GM19240 (cell line): ENCODE data around the gene CRCP.
"Not testable (repeated sequence)": the region's sequence is repeated elsewhere in the genome, so short reads cannot be mapped to it uniquely, and the experiment has no call there.

Experiments used
- DNase-seq: peaks from one replicate; pipeline ENCODE4 v3.0.0; 2011; ENCODE audit warnings: low spot score; ENCODE audit not compliant: insufficient read length

The CRCP gene

DNA sequence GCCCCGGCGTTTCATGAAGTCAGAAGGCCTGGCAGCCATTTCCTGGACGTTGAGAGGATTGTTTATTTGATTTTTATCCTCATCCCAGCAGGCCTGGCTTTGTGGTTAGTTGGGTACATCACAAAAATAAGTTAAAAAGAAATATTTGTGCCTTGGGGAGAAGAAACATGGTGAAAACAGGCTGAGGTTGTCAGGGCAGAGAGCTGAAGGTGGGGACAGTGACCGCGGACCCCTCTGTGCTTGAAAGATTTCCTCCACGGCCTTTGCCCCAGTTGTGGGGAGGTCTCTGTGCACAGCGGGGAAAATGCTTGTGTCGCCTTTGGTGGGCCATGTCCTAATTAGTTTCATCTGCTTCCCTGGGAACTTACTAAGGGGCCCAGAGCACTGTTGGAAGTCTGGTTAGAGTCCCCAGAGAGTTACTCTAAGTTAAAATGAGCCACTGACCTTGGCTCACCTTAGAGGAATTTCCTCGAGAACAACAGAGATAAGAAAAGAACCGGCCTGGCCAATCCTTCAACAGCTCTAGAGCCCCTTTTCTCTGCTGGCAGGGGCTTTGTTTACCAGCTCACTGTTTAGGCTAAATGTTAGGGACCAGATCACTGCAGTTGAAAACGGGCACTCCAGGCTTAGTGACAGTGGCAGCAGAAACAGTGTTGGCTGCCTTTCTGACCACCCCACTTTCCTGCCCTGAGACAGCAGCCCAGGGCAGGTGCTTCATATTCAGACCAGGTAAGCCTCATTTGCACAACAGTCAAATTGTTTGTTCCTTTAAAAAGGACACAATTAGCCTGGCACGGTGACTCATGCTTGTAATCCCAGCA is 37.9 kb downstream of the CRCP start:
- DNase-seq = no peak

GRCh38 chr7:66153691-66154090 is 39.0 kb downstream of the CRCP start:
- DNase-seq = no peak

GRCh38 chr7:66156035-66156434 is 41.4 kb downstream of the CRCP start:
- not testable (repeated sequence) for DNase-seq

DNA sequence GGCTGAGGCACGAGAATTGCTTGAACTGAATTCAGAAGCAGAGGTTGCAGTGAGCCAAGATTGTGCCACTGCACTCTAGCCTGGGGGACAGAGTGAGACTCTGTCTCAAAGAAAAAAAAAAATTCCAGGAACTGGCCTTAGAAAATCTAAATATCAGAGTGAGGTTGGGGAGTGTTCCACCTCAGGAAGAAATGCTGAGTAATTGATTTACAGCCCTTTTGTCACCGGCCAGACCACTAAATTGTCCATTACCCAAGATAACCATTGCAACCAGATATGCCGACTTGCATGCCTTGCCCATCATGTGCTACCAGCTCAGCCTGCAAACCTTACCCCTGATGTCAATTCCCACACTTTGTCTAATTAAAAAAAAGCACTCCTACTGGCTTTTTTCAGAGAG is 42.4 kb downstream of the CRCP start:
- DNase-seq = no peak

DNA sequence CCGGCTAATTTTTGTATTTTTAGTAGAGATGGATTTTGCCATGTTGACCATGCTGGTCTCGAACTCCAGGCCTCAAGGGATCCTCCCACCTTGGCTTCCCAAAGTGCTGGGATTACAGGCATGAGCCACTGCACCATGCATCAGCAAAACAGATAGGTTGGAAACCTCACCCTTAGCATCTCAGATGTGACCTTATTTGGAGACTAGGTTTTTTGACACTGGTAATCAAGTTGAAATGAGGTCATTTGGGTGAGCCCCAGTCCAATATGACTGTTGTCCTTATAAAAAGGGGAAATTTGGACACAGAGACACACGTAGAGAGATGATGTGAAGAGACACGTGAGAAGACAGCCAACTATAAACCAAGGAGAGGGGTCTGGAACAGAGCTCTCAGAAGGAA is 48.0 kb downstream of the CRCP start:
- DNase-seq = no peak

DNA sequence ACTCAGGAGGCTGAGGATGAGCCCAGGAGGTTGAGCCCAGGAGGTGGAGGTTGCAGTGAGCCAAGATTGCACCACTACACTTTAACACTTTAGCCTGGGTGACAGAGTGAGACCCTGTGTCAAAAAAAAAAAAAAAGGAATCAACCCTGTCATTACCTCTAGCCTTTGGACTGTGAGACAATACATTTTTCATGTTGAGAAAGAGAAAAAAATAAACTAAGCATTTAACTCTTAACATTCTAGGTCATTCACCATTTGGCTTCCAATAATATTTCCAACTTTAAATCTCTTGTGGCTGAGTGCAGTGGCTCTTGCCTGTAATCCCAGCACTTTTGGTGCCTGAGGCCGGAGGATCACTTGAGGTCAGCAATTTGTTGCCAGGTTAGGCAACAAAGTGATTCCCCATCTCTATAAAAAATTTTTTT is 48.6 kb downstream of the CRCP start:
- DNase-seq = no peak

DNA sequence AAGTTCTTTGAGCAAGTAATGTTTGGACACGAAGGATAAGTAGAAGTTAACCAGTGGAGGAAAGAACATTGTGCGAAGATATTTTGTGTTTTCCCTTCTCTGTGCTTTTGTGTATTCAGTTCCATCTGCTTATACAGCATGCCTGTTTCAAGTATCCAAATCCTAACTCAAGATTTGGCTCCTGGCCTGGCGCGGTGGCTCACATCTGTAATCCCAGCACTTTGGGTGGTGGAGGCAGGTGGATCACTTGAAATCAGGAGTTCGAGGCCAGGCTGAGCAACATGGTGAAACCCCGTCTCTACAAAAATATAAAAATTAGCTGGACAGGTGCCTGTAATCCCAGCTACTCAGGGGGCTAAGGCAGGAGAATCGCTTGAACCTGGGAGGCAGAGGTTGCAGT is 49.7 kb downstream of the CRCP start:
- DNase-seq = no peak

- DNase-seq = no peak
Measured at GRCh38 chr7:66167773-66168387, 53.2 kb downstream of the CRCP start.

DNA sequence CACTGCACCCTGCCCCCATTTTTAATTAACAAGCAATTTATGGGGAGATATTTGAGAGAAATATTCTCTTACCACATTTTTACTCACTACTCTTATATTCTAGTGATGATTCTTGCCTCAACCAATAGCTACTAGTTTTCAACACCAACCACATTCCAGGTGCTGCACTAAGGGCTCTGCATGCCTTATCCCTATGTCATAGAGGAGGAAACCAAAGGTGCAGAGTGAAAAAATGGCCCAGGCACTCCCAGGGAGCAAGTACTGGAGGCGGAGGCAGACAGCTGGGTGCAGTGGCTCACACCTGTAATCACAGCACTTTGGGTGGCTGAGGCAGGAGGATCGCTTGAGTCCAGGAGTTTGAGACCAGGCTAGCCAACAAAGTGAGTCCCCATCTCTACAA is 55.0 kb downstream of the CRCP start:
- DNase-seq = no peak

- no peak for DNase-seq
Measured at GRCh38 chr7:66170309-66171231, 55.9 kb downstream of the CRCP start.

DNA sequence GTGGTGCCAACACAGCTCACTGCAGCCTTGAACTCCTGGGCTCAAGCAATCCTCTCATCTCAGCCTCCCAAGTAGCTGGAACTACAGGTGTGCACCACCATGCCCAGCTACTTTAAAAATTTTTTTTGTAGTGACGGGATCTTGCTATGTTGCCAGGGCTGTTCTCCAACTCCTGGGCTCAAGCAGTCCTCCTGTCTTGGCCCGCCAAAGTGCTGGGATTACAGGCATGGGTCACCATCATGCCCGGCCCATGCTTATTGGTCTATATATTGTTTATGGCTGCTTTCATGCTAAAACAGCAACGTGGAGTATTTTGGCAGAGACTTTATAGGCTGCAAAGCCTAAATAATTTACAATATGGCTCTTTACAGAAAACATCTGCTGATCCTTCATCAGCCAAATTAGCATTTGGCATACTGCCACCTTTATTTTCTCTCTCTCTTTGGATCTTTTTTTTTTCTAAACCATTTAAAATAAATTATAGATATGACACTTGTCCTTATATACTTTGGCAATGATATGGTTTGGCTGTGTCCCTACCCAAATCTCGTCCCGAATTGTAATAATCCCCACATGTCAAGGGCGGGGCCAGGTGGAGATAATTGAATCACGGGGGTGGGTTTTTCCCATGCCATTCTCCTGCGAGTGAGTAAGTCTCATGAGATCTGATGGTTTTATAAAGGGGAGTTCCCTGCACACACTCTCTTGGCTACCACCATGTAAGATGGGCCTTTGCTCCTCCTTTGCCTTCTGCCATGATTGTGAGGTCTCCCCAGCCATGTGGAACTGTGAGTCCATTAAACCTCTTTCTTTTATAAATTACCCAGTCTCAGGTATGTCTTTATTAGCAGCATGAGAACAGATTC is 58.1 kb downstream of the CRCP start:
- DNase-seq = not testable (repeated sequence)

- DNase-seq = no peak
Measured at GRCh38 chr7:66173856-66174255, 59.2 kb downstream of the CRCP start.

- not testable (repeated sequence) for DNase-seq
Measured at GRCh38 chr7:66175006-66175405, 60.4 kb downstream of the CRCP start.

GRCh38 chr7:66176914-66177313 is 62.3 kb downstream of the CRCP start:
- DNase-seq = no peak

GRCh38 chr7:66178258-66178657 is 63.6 kb downstream of the CRCP start:
- DNase-seq = no peak

GRCh38 chr7:66181329-66181728 is 66.7 kb downstream of the CRCP start:
- no peak for DNase-seq

DNA sequence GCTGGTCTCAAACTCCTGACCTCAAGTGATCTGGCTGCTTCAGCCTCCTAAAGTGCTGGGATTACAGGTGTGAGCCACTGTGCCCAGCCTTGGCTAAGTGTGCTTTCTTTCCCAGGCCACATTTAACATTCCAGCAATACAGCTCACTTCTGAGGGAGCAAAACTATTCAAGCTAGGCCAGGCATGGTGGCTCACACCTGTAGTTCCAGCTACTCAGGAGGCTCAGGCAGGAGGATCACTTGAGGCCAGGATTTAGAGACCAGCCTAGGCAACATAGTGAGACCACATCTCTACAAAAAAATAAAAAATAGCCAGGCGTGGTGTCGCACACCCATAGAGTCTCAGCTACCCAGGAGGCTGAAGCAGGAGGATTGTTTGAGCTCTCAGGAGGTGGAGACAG is 67.2 kb downstream of the CRCP start:
- no peak for DNase-seq

DNA sequence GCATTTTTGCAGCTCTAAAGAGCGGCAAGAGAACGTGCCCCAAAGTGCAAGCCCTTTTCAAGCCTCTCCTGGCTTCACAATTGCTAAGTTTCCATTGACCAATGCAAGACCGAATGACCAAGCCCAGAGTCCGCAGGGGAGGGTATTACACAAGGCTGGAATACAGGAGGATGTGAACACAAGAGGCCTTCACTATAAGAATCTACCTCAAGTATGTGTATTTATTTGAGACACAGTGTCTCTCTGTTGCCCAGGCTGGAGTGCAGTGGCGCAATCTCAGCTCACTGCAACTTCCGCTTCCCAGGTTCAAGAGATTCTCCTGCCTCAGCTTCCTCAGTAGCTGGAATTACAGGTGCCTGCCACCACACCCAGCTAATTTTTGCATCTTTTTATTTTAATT is 68.3 kb downstream of the CRCP start:
- DNase-seq = no peak

- DNase-seq = no peak
Measured at GRCh38 chr7:66183700-66184099, 69.1 kb downstream of the CRCP start.

DNA sequence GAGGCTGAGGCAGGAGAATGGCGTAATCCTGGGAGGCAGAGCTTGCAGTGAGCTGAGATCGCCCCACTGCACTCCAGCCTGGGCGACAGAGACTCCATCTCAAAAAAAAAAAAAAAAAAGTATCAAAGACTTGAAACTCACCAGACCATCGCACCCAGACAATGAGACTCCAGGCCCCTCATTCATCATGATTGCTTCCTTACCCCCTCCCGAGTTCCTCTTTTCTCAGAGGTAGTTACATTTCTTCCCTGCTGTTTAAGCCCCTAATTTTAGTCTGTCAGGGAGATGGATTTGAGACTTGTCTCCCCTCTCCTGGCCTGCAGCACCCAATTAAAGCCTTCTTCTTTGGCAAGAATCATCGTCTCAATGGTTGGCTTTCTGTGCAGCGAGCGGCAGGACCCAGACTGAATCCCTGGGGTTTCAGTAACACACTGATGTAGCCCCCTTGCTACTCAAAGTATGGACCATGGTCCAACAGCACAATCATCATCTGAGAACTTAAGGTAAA is 71.1 kb downstream of the CRCP start:
- no peak for DNase-seq

DNA sequence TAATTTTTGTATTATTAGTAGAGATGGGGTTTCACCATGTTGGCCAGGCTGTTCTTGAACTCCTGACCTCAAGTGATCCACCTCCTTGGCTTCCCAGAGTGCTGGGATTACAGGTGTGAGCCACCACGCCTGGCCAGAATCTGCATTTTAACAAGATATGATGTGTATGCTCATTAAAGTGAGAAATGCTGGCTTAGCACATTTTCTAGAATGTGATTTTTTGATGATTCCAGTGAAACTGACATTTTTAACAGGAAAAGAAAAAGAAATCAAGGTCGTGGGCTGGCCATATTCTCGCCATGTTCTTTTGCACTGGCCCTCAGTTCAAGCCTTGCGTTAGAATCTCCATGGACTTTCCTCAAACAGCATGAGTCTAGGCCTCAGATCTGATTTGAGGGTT is 72.3 kb downstream of the CRCP start:
- no peak for DNase-seq
